Measurements from ENCODE around the gene NEDD4. TPM values are rescaled to one million over a fixed set of nuclear protein-coding genes. Genes with fewer than 3 reads are reported as not detected.

NEDD4 gene
- total RNA-seq, 2 donors from 2014 or later: 10.4 to 16.5 TPM

GRCh38 chr15:55915876-55916567 is 77.4 kb downstream of the NEDD4 start:
- no peak overlapping the region for H3K27ac ChIP-seq (ENCODE audit: low read depth, low read length)
- H3K4me3 ChIP-seq (ENCODE audit: low read length): no peak overlapping the region
- H3K4me1 ChIP-seq (ENCODE audit: control insufficient read depth, insufficient read depth, low read length): no peaks in the 10 kb centered on the region
- H3K27ac Mint-ChIP-seq: no peak overlapping the region
- no peaks in the 10 kb centered on the region for H3K4me1 Mint-ChIP-seq
- no peak for DNase-seq
- H3K36me3 ChIP-seq (ENCODE audit: control insufficient read depth, insufficient read depth, low read length): no peaks in the 10 kb centered on the region
- no peaks in the 10 kb centered on the region for H3K9me3 ChIP-seq (ENCODE audit: control insufficient read depth, low read length)
- no peak for TF ChIP-seq CTCF (conservative IDR thresholded peaks at IDR 0.05)
- H3K4me3 Mint-ChIP-seq: no peak overlapping the region
- H3K27me3 Mint-ChIP-seq (ENCODE audit: insufficient read depth): no peaks in the 10 kb centered on the region
- H3K27me3 ChIP-seq (ENCODE audit: control insufficient read depth, insufficient read depth, low read length, poor library complexity, severe bottlenecking): no peaks in the 10 kb centered on the region
- no peaks in the 10 kb centered on the region for H3K36me3 Mint-ChIP-seq (ENCODE audit: low read depth)
- WGBS, 2 experiments (ENCODE audit: insufficient coverage in 1 of 2, insufficient read length in 1 of 2): 96% methylated on average over 5 to 6 of the region's 6 CpGs
- no peak overlapping the region for H3K9ac ChIP-seq (ENCODE audit: extremely low read depth, low read length, poor library complexity, severe bottlenecking)
- H3K9me3 Mint-ChIP-seq: no peaks in the 10 kb centered on the region

- WGBS, 2 experiments (ENCODE audit: insufficient coverage in 1 of 2, insufficient read length in 1 of 2): 100% methylated on average over 1 of the region's 1 CpG; no CpG with 5 or more reads in 1 of the 2 experiments
- no peaks in the 10 kb centered on the region for H3K27me3 Mint-ChIP-seq (ENCODE audit: insufficient read depth)
Observed at GRCh38 chr15:55915221-55915620, 78.2 kb downstream of the NEDD4 start.

GRCh38 chr15:55914446-55914845 is 79.0 kb downstream of the NEDD4 start:
- TF ChIP-seq CTCF (conservative IDR thresholded peaks at IDR 0.05): no peak
- Histone ChIP-seq H3K36me3 (ENCODE audit: control insufficient read depth, insufficient read depth, low read length) (no peaks in the 10 kb centered on the region), H3K27me3 (ENCODE audit: control insufficient read depth, insufficient read depth, low read length, poor library complexity, severe bottlenecking) (no peaks in the 10 kb centered on the region), H3K9ac (ENCODE audit: extremely low read depth, low read length, poor library complexity, severe bottlenecking) (no peak overlapping the region), H3K9me3 (ENCODE audit: control insufficient read depth, low read length) (no peaks in the 10 kb centered on the region), H3K27ac (ENCODE audit: low read depth, low read length) (no peak overlapping the region), H3K4me1 (ENCODE audit: control insufficient read depth, insufficient read depth, low read length) (no peaks in the 10 kb centered on the region), H3K4me3 (ENCODE audit: low read length) (no peak overlapping the region)
- Mint-ChIP-seq H3K9me3 (no peaks in the 10 kb centered on the region), H3K4me3 (no peak overlapping the region), H3K36me3 (ENCODE audit: low read depth) (no peaks in the 10 kb centered on the region), H3K4me1 (no peaks in the 10 kb centered on the region), H3K27ac (no peak overlapping the region), H3K27me3 (ENCODE audit: insufficient read depth) (no peaks in the 10 kb centered on the region)
- DNase-seq: no peak
- WGBS, 2 experiments (ENCODE audit: insufficient coverage in 1 of 2, insufficient read length in 1 of 2): no CpG with 5 or more reads among the region's 1 CpG

More at GRCh38 chr15:55915221-55915620, 78.2 kb downstream of the NEDD4 start:
- no peaks in the 10 kb centered on the region for H3K36me3 Mint-ChIP-seq (ENCODE audit: low read depth)
- H3K27ac ChIP-seq (ENCODE audit: low read depth, low read length): no peak overlapping the region
- no peaks in the 10 kb centered on the region for H3K4me1 ChIP-seq (ENCODE audit: control insufficient read depth, insufficient read depth, low read length)
- no peaks in the 10 kb centered on the region for H3K9me3 Mint-ChIP-seq
- H3K27me3 ChIP-seq (ENCODE audit: control insufficient read depth, insufficient read depth, low read length, poor library complexity, severe bottlenecking): no peaks in the 10 kb centered on the region
- H3K9me3 ChIP-seq (ENCODE audit: control insufficient read depth, low read length): no peaks in the 10 kb centered on the region
- DNase-seq: no peak
- no peak for TF ChIP-seq CTCF (conservative IDR thresholded peaks at IDR 0.05)
- H3K9ac ChIP-seq (ENCODE audit: extremely low read depth, low read length, poor library complexity, severe bottlenecking): no peak overlapping the region
- H3K27ac Mint-ChIP-seq: no peak overlapping the region
- H3K4me3 Mint-ChIP-seq: no peak overlapping the region
- H3K4me1 Mint-ChIP-seq: no peaks in the 10 kb centered on the region
- no peaks in the 10 kb centered on the region for H3K36me3 ChIP-seq (ENCODE audit: control insufficient read depth, insufficient read depth, low read length)
- H3K4me3 ChIP-seq (ENCODE audit: low read length): no peak overlapping the region
